GM18526 (cell line): ENCODE data around the gene HSPH1.

Source experiments
- POLR2A ChIP-seq: IDR thresholded peaks from 3 replicates; pipeline ENCODE4 v1.6.1; 2011; ENCODE audit not compliant: insufficient read length; ENCODE audit errors: extremely low read depth

HSPH1 gene

DNA sequence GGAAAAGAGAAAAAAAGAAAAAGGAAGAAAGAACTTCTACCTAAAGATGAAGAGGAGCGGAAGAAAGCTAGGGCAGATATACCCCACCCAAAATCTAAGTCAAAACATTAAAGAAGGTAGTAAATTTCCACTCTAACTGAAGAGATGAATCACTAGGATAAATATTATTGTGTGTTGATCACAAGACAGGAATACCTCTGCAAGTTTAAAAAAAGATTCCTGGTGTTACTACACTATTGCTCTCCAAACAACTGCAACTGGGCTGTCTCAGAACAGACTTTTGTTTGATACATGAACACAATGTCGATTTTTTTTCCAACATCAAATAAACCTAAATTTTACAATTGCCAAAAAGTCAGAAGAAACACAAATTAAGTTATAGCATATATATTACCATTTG is 6.8 kb downstream of the HSPH1 start:
- TF ChIP-seq POLR2A = no peak

DNA sequence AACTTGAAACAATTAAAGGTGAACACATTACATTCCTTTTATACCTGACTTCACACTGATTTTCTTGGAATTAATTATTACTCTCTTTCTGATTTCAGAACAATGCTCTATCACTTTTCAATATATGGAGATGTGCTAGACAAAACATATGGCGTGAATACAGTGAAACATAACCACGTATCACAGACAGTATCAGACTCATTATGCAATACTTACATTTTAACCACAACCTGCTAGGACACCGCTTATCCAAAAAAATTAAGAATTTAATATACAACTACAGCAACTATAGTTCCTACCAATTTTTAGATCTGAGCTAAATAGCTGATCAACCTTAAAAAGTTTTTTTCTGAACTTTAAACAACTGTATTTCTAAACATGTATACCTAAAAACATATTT is 9.9 kb downstream of the HSPH1 start:
- no peak for TF ChIP-seq POLR2A

DNA sequence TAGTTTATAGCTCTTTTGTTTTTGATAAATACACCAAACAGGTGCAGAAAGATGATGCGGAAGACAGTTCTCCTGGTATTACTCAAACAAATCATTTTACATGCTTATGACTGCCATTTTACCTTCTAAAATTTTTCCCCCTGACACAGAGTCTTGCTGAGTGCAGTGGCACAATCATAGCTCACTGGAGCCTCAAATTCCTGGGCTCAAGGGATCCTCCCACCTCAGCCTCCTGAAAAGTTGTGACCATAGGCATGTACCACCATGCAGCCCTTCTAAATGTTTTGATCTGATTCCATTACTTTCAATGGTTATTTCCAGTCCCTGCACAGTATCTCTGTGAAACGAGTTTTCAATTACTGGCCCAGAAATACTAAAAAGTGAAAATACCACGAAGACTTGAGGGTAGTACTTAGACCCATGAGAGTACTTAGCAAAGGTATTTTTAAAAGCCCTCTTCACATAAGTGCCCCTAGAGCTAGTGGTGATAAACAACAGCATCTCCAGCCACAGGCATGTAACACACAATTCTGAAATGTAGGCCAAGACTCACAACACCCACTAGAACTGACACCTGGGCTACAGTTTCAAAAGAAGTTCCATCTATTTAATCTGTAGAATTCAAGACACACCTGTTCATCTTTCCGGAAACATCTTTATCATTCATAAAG is 11.3 kb downstream of the HSPH1 start:
- TF ChIP-seq POLR2A = no peak

DNA sequence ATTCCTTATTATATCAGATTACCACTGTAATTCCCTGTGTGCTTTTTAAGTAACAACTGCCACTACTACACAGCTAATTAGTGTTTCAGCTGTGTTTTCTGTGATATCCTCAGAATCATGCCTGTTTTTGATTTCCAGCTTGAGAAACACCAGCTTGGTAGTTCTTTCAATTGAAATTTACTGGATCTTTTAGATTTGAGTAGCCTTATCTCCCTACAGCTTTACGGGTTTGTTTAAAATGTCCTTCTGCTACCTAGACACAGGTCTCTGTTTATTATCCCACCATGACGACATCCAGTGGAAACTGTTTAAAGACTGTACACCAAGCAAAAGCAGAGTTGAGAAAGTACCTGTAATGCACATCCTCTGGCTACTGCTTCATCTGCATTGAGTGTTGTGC is 12.1 kb downstream of the HSPH1 start:
- TF ChIP-seq POLR2A = no peak

DNA sequence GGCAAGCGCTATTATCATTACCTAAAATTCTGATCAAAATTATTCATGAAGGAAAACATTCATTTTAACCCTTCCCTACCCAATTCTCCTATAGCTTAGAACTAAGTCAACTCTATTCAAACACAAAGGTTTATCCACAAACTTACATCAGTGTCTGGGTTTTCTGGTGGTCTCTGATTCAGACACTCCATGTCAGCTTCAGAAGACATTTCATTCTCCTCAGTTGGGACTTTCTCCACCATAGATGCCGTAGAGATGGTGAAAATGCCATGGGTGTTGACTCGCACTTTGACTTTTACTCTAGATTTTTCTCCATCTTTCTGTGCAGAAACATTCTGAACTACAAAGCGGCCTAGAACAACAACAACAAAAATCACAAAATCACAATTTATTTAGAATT is 16.3 kb downstream of the HSPH1 start:
- TF ChIP-seq POLR2A = no peak

DNA sequence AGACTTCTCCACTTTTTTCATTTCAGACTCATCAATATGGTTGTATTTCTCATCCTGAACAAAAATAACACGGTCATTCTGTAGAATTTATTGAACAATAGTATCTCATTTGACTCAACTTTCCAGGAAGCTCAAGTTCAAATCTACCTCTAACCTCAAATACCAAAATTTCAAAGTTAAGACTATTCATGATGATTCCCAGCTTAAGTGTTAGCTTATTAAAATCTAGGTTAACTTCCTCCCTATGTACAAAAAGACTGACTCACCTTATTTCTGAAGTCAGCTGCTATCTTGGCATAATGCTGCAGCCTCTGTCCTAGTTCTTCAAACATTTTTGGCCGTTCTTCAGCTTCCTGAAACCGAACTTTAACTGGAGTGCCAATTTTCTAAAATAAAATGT is 23.2 kb downstream of the HSPH1 start:
- TF ChIP-seq POLR2A = no peak

DNA sequence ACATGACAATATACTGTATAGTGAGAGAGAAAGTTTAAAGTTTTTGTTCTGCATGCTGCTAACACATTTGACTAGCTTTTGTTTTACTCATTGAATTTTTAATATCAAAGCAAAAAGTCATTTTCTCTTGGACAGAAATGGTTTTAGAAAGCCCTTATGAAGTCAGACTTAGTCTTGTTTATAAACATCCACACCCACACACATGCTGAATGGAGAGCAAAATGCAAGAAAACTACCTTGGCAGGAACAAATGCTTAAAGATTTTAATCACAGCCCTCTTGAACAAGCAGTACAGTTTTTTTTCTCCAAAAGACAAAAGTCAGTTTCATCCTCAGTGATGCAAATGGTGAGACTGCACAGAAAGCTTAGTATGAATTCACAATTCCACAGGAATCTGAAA is 25.0 kb downstream of the HSPH1 start:
- TF ChIP-seq POLR2A = no peak

DNA sequence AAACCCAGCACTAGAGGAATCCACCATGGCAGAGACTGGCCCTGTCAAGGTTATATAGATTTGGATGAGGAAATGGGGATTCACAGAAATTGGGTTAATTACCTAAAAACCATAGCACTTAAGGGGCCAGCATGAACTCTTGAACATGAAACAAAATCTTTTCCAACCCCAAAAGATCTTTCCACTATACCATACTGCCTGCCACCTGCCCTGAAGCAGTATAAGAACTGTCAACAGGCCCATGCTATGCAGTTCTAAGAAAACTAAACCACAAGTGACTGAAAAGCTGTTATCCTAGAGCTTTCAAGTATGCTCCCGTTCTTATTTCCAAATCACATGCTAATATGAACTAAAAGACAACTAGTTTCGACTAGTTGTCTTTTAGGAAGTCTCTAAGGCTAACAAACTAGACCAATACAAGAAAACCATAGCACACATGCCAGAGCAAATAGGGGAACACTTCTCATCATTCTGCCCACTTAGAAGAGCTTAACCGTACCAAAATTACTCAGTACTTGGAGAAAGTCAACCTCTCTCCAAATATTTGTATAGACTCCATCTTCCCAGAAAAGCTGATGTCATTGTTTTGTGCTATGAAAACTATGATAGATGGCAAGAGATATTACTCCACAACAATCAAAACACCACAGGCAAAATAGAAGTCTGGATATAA is 27.5 kb downstream of the HSPH1 start:
- TF ChIP-seq POLR2A = no peak

DNA sequence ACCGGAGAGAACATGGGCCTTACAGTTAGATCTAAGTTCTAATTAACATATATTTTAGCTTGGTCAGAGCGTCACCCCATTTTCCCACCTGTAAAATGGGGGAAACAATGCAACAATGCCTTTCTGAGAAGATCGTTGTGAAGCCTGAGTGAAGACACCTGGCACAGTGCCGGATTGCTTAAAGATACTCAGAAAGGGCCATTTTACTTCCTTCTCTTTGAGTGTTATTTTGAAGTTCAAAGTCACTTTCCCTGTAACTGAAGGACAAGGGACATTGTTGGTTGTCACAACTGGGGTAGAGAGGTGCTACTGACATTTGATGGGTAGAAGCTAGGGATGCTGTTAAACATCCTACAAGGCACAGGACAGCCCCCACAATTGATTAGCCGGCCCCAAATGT is 28.1 kb downstream of the HSPH1 start:
- TF ChIP-seq POLR2A = no peak

DNA sequence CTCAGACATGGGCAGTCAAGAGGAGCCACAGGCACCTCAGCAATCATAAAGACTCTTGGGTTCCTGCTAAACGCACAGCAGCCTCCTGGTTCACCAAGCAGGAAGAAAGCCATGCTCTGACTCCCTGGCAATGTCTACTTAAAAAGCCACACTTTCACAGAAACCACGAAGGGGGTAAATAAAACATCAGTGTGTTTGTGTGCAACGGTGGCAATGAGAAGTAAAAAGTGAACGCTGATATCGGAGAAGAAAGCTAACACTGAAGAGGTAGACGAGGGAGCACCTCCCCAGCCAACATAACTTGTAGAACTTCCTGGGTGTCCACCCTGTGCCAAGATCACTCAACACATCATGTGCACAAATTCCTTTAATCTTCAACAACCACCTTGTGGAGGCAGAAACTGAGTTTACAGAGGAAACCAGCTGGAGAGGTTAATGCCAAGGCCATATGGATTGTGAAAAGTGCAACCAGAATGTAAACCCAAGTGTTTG is 30.2 kb downstream of the HSPH1 start:
- no peak for TF ChIP-seq POLR2A

DNA sequence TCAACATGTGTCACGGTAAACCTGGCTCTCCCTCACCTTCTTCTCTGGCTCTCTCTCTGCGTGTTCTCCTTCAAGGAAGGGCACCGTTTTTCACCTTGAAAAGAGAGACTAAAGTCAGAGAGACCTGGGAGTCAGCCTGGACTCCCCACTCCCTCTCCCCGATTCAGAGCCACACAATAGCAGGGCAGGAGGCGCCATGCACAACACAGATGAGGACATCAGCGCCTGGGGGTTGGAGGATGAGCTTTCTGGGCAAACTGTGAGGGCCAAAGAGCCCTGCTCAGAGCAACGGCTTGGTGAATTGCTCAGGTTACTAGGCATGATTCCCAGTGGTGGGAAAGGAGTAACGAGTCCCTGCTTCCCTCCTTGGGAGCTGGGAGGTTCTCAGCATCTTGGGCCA is 32.3 kb downstream of the HSPH1 start:
- TF ChIP-seq POLR2A = no peak

DNA sequence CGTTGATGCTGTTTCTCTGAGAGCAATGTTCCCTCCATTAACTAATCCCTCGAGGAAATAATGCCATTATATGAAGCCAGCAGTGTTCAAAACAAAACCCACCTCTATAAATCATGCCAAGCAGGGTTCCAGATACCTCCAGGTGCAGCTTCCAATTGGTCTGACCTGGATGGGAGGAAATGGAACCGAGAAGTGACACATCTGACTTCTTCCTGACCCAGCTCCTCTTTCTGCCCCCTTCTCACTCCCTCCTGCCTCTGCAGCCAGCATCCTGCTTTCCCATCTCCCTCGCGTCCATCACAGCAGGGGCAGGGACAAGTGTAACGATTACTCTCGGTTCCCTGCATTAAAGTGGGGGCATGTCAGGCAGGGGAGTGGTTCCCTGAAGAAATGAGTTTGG is 37.5 kb downstream of the HSPH1 start:
- no peak for TF ChIP-seq POLR2A

DNA sequence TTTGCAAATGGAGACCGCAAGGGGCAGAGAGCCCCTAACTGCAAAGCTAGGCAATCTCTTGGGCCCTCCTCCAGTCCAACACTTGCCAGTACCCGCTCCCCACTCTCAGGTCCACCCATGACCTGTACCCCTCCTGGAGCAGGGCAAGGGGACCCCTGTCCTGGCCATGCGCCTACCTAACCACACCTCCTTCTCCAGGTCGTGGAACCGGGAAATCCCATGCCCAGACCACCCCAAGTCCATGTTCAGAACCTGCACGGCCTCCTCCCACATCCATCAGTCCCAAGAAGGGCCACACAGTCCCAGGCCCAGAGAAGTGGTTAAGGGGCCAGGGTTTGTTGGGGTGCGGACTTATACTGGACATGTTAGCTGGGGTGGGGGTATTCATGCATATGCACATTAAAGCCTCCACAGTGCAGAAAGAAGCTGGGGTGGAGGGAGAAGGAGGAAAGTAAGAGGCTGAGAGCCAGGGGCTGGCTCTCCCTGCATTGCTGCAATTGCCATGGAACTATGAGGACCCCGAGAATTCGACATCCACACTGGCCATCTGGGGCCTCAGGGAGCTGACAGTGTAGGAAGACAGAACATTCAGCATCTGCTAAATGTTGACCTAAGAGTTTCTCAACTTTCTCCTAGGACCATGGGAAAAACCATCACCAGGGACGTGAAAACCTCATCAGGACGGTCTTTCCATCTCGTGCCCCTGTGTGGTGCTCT is 39.0 kb downstream of the HSPH1 start:
- no peak for TF ChIP-seq POLR2A

DNA sequence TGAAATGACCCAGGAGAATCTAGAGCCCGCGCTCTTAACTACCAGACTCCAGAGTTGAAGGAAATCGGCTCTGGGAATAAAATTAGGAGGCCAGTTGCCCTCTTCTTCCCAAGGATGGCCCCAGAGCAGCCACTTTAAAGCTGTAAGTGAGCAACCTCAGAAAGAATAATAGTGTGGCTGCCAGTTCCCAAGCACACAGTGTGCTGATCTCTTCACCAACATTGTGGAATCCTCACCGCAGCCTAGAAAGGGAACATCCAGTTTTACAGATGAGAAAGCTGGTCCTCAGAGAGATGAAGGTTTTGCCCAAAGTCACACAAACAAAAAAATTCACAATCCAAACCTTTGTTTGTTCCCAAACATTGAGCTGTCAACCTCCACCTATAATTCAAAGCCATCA is 39.6 kb downstream of the HSPH1 start:
- TF ChIP-seq POLR2A = no peak

DNA sequence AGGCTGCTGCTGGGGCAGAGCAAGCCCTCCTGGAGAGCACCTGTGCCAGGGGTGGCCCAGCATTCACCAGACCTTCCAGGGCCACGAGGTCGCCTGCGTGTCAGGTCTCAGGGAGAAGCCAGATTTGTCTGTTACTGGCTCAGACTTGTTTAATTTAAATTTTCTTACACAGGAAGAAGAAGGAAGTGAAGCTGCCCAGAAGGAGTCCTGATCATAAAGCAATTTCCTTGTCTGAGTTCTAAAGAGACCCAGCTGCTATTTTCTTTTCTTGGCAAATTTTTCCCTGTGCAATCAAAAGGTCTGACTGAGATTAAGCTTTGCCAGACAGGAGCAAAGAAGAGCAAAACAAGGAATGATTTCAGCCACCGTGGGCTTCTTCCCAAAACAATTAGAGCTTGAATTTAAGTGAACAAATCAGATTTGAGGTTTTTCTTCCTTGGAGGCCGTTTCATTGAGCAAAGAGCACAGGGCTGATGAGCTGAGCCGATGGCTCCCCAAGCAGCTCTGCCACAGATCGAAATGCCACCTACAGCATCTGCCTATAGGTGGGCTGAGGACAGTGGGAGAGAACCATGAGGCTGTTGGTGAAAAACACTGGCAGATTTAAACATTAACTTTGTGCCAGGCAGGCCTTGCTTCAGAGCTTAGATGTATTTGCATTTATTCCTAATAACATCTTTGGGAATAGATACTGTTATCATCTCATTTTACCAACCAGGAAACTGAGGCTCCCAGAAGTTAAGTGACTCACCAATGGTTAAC is 40.1 kb downstream of the HSPH1 start:
- TF ChIP-seq POLR2A = no peak
